Measurements from ENCODE around the gene TFAP2A. TPM values are rescaled to one million over a fixed set of nuclear protein-coding genes. Genes with fewer than 3 reads are reported as not detected.
A peak's percentile ranks its signal among the peaks of the same experiment; 100 is the strongest.

TFAP2A gene
- polyA plus RNA-seq, 2 of the 4 experiments (the other 2 are of a cell fraction), result 13.1 to 26.9 TPM

GRCh38 chr6:10384091-10384609, 30.7 kb downstream of the TFAP2A start (continued):
- TF ChIP-seq ATOH8 (CRISPR knock-in tag; IDR thresholded peaks at IDR 0.05; ENCODE audit: low read depth) (no peak), CBX2 (IDR thresholded peaks at IDR 0.05; ENCODE audit: borderline replicate concordance, low read depth) (no peak), ZFP36 (IDR thresholded peaks at IDR 0.05; ENCODE audit: borderline replicate concordance, partially characterized antibody) (no peak), CBX8 (IDR thresholded peaks at IDR 0.05) (no peak)

- no peak for FAIRE-seq
- TF ChIP-seq RARB (CRISPR knock-in tag; IDR thresholded peaks at IDR 0.05), result no peak
- no peak for TF ChIP-seq CHD2 (IDR thresholded peaks at IDR 0.05; ENCODE audit: low read length, partially characterized antibody)
- TF ChIP-seq HOXB5 (CRISPR knock-in tag; IDR thresholded peaks at IDR 0.05), result no peak
- TF ChIP-seq NPAS2 (CRISPR knock-in tag; IDR thresholded peaks at IDR 0.05; ENCODE audit: borderline replicate concordance), result no peak
- TF ChIP-seq KDM5A (IDR thresholded peaks at IDR 0.05), result no peak
- TF ChIP-seq NR3C1 (IDR thresholded peaks at IDR 0.05), result no peak
- no peak for TF ChIP-seq ZFP36 (IDR thresholded peaks at IDR 0.05; ENCODE audit: borderline replicate concordance, partially characterized antibody)
- TF ChIP-seq FOSB (CRISPR knock-in tag; IDR thresholded peaks at IDR 0.05), result no peak
- TF ChIP-seq MAFK (IDR thresholded peaks at IDR 0.05; ENCODE audit: partially characterized antibody), result no peak
- no peak for TF ChIP-seq EHF (CRISPR knock-in tag; IDR thresholded peaks at IDR 0.05)
- no peak for TF ChIP-seq TFCP2L1 (CRISPR knock-in tag; IDR thresholded peaks at IDR 0.05)
- TF ChIP-seq NFE2L2 (conservative IDR thresholded peaks at IDR 0.05; ENCODE audit: low read length), result no peak
- TF ChIP-seq E2F6 (IDR thresholded peaks at IDR 0.05; ENCODE audit: borderline replicate concordance, low read depth), result peak; percentile 95
- peak; percentile 26; the same call in 2 of the 3 replicates for TF ChIP-seq SMC3 (IDR thresholded peaks at IDR 0.05)
- no peak for TF ChIP-seq USF2 (IDR thresholded peaks at IDR 0.05)
- no peak; the same call in none of the 2 replicates for TF ChIP-seq POLR2A (IDR thresholded peaks at IDR 0.05; ENCODE audit: low read length)
- peak in 1 of 2 experiments; percentile 22; a peak in 2 of 5 replicates for TF ChIP-seq RAD21 (conservative IDR thresholded peaks at IDR 0.05 in 1 of 2, IDR thresholded peaks at IDR 0.05 in 1 of 2)
- no peak for TF ChIP-seq FOSL2 (IDR thresholded peaks at IDR 0.05)
- no peak for TF ChIP-seq FOSL2 (CRISPR knock-in tag; IDR thresholded peaks at IDR 0.05)
- no peak for TF ChIP-seq ESRRA (IDR thresholded peaks at IDR 0.05; ENCODE audit: borderline replicate concordance, low read length)
- no peak for TF ChIP-seq FOXS1 (CRISPR knock-in tag; IDR thresholded peaks at IDR 0.05)
- no peak for TF ChIP-seq RNF2 (IDR thresholded peaks at IDR 0.05; ENCODE audit: borderline replicate concordance, low read depth)
- peak in 1 of 2 experiments; percentile 24; a peak in 2 of 4 replicates for TF ChIP-seq CEBPB (IDR thresholded peaks at IDR 0.05)
- TF ChIP-seq MAX (IDR thresholded peaks at IDR 0.05), result peak; percentile 82
- no peak for TF ChIP-seq CHD4 (IDR thresholded peaks at IDR 0.05; ENCODE audit: borderline replicate concordance)
- TF ChIP-seq ZC3H11A (IDR thresholded peaks at IDR 0.05), result no peak
- ChIA-PET CTCF (interaction anchor here (1.3 to 1.9 kb wide), 4 partner anchors 11 to 1400 kb away, joined by 3 to 8 read pairs (median 4); partner anchors contain the start of gene TFAP2A), POLR2A (no interaction called here)
- Histone ChIP-seq H3K27ac (peak overlapping the region; percentile 84 to 87), H3K4me1 (peaks cover 17% of the 10 kb centered on the region; the same call in 2 of the 3 replicates), H3K4me3 (peak overlapping the region; percentile 50), H3K4me2 (peak overlapping the region; percentile 86), H3K9me3 (no peaks in the 10 kb centered on the region)
- 4% methylated on average over 13 of the region's 48 CpGs for WGBS (ENCODE audit: missing lambda C conversion rate)
- peak; percentile 98 for ATAC-seq
- DNase-seq (ENCODE audit: low read depth in 1 of 2, low spot score in 1 of 2), result peak; percentile 56 to 60
Observed at GRCh38 chr6:10383331-10384090, 31.4 kb downstream of the TFAP2A start.
